GM23338 (cell line): ENCODE results near the gene RPL12. TPM values are rescaled to one million over a fixed set of nuclear protein-coding genes. Genes with fewer than 3 reads are reported as not detected.
A peak's percentile ranks its signal among the peaks of the same experiment; 100 is the strongest.

Source experiments
- ATAC-seq: fragments of 200-7000 bp; cut with Tn5 transposase; 3 replicates; pipeline ENCODE4 v1.9.1; 2020
- DNase-seq: peaks from one replicate; pipeline ENCODE4 v3.0.0-alpha.2; 2015; ENCODE audit warnings: low spot score
- H2AFZ ChIP-seq: fragments of 200-600 bp; sonication (generic); 2 replicates; pipeline ENCODE4 v1.8.0; 2016; ENCODE audit warnings: antibody characterized with exemption, mild to moderate bottlenecking, moderate library complexity
- H3F3A ChIP-seq: fragments of 200-600 bp; sonication (generic); replicated peaks from 2 replicates; pipeline ENCODE4 v1.8.0; 2017; ENCODE audit warnings: antibody characterized with exemption, mixed run types, low read depth
- H3K27ac ChIP-seq: fragments of 200-600 bp; sonication (generic); 2 replicates; pipeline ENCODE4 v1.6.1; 2016; ENCODE audit warnings: low read depth
- H3K27me3 ChIP-seq: fragments of 200-600 bp; sonication (generic); 2 replicates; pipeline ENCODE4 v1.8.0; 2016; ENCODE audit warnings: mild to moderate bottlenecking, mixed run types, moderate library complexity; ENCODE audit not compliant: insufficient read depth
- H3K36me3 ChIP-seq: fragments of 200-600 bp; sonication (generic); 2 replicates; pipeline ENCODE4 v1.8.0; 2016; ENCODE audit warnings: mild to moderate bottlenecking; ENCODE audit not compliant: insufficient read depth
- H3K4me1 ChIP-seq: fragments of 200-600 bp; sonication (generic); 2 replicates; pipeline ENCODE4 v1.8.0; 2016; ENCODE audit warnings: mild to moderate bottlenecking, moderate library complexity; ENCODE audit not compliant: insufficient read depth
- H3K4me2 ChIP-seq: fragments of 200-600 bp; sonication (generic); 2 replicates; pipeline ENCODE4 v1.7.1; 2017; ENCODE audit warnings: mixed run types
- H3K4me3 ChIP-seq: fragments of 200-600 bp; sonication (generic); 2 replicates; pipeline ENCODE4 v1.6.1; 2016; ENCODE audit warnings: mixed run types
- H3K79me2 ChIP-seq: fragments of 200-600 bp; sonication (generic); replicated peaks from 2 replicates; pipeline ENCODE4 v1.8.0; 2017; ENCODE audit warnings: mild to moderate bottlenecking; ENCODE audit not compliant: insufficient read depth
- H3K9me2 ChIP-seq: fragments of 200-600 bp; sonication (generic); 2 replicates; pipeline ENCODE4 v1.8.0; 2017; ENCODE audit not compliant: insufficient read depth
- H4K20me1 ChIP-seq: fragments of 200-600 bp; sonication (generic); replicated peaks from 2 replicates; pipeline ENCODE4 v1.8.0; 2017; ENCODE audit warnings: mild to moderate bottlenecking; ENCODE audit not compliant: insufficient read depth
- H3K27ac Mint-ChIP-seq: 2 replicates; pipeline ENCODE4 v1.8.0; 2020; ENCODE audit warnings: inconsistent platforms, mild to moderate bottlenecking, moderate library complexity, mixed read lengths
- H3K27me3 Mint-ChIP-seq: 3 replicates; pipeline ENCODE4 v1.8.0; 2022; ENCODE audit warnings: low read depth, mild to moderate bottlenecking, moderate library complexity, mixed read lengths, inconsistent platforms; ENCODE audit not compliant: insufficient read depth, poor library complexity
- H3K36me3 Mint-ChIP-seq: 3 replicates; pipeline ENCODE4 v1.8.0; 2021; ENCODE audit warnings: low read depth, mild to moderate bottlenecking, inconsistent platforms, moderate library complexity, mixed read lengths
- H3K4me1 Mint-ChIP-seq: 3 replicates; pipeline ENCODE4 v1.8.0; 2020; ENCODE audit warnings: mild to moderate bottlenecking, inconsistent platforms, mixed read lengths
- H3K4me3 Mint-ChIP-seq: 3 replicates; pipeline ENCODE4 v1.8.0; 2021; ENCODE audit warnings: moderate library complexity, mild to moderate bottlenecking, inconsistent platforms, mixed read lengths
- H3K9me3 Mint-ChIP-seq: 3 replicates; pipeline ENCODE4 v1.8.0; 2020; ENCODE audit warnings: moderate library complexity, mild to moderate bottlenecking, inconsistent platforms, mixed read lengths
- CREB1 ChIP-seq: fragments of 250-450 bp; sonication (Bioruptor Pico); IDR thresholded peaks from 2 replicates; pipeline ENCODE4 v1.5.0; 2020; ENCODE audit warnings: low read depth, mild to moderate bottlenecking, moderate library complexity
- EZH2 ChIP-seq: fragments of 200-600 bp; sonication (generic); IDR thresholded peaks from one replicate; pipeline ENCODE4 v1.8.0; 2017; ENCODE audit warnings: antibody characterized with exemption, mild to moderate bottlenecking, low read depth; ENCODE audit not compliant: unreplicated experiment
- EZH2phosphoT487 ChIP-seq: fragments of 200-600 bp; sonication (generic); IDR thresholded peaks from one replicate; pipeline ENCODE4 v1.8.1; 2018; ENCODE audit warnings: antibody characterized with exemption; ENCODE audit not compliant: unreplicated experiment
- JUNB ChIP-seq: IDR thresholded peaks from one replicate; pipeline ENCODE4 v1.6.1; 2016; ENCODE audit warnings: antibody characterized with exemption; ENCODE audit not compliant: unreplicated experiment
- NANOG ChIP-seq: IDR thresholded peaks from 2 replicates; pipeline ENCODE4 v1.6.1; 2016; ENCODE audit warnings: antibody characterized with exemption, borderline replicate concordance
- POLR2AphosphoS5 ChIP-seq: IDR thresholded peaks from 2 replicates; pipeline ENCODE4 v1.6.1; 2016; ENCODE audit warnings: antibody characterized with exemption, low read depth
- STAT1 ChIP-seq: IDR thresholded peaks from one replicate; pipeline ENCODE4 v1.6.1; 2016; ENCODE audit warnings: antibody characterized with exemption; ENCODE audit not compliant: unreplicated experiment
- ZNF114 ChIP-seq: fragments of 250-450 bp; sonication (Bioruptor Pico); IDR thresholded peaks from 2 replicates; pipeline ENCODE4 v1.5.0; 2020; ENCODE audit warnings: mild to moderate bottlenecking, moderate library complexity
- ZNF331 ChIP-seq: fragments of 250-450 bp; sonication (Bioruptor Pico); IDR thresholded peaks from 2 replicates; pipeline ENCODE4 v1.5.0; 2020; ENCODE audit warnings: low read depth, mild to moderate bottlenecking, moderate library complexity
- polyA plus RNA-seq: library from polyadenylated mRNA; unstranded; fragments of >200 nt; fragmentation: Nextera tagmentation; extraction: Ambion mirVana; gene quantifications from 2 replicates; pipeline ENCODE4 v1.2.1, GENCODE V29; 2016
- total RNA-seq: library from RNA; depleted of rRNA; stranded (reverse); fragments of >200 nt; shearing (Covaris generic); gene quantifications from 2 replicates; pipeline ENCODE4 v1.2.3, GENCODE V29; 2014
- TF ChIP-seq, protein P1 (sequence below): IDR thresholded peaks from one replicate; pipeline ENCODE4 v1.6.1; 2018; ENCODE audit warnings: antibody characterized with exemption; ENCODE audit not compliant: unreplicated experiment
- TF ChIP-seq, protein P2 (sequence below), 2 experiments: fragments of 200-600 bp in 1 of 2; sonication (generic) in 1 of 2; conservative IDR thresholded peaks; 2 replicates each; pipeline versions ENCODE4 v1.5.1 to v1.6.1; 2016 to 2017; ENCODE audit warnings: antibody characterized with exemption in 2 of 2, low read depth in 2 of 2, mild to moderate bottlenecking in 2 of 2, moderate library complexity in 1 of 2
- TF ChIP-seq, protein P3 (sequence below): fragments of 250-450 bp; sonication (Bioruptor Pico); IDR thresholded peaks from 2 replicates; pipeline ENCODE4 v1.5.0; 2020; ENCODE audit warnings: mild to moderate bottlenecking, moderate library complexity

RPL12 gene
- total and polyA plus RNA-seq, 2 experiments from 2014 or later: 2,121 to 2,596 TPM

DNA sequence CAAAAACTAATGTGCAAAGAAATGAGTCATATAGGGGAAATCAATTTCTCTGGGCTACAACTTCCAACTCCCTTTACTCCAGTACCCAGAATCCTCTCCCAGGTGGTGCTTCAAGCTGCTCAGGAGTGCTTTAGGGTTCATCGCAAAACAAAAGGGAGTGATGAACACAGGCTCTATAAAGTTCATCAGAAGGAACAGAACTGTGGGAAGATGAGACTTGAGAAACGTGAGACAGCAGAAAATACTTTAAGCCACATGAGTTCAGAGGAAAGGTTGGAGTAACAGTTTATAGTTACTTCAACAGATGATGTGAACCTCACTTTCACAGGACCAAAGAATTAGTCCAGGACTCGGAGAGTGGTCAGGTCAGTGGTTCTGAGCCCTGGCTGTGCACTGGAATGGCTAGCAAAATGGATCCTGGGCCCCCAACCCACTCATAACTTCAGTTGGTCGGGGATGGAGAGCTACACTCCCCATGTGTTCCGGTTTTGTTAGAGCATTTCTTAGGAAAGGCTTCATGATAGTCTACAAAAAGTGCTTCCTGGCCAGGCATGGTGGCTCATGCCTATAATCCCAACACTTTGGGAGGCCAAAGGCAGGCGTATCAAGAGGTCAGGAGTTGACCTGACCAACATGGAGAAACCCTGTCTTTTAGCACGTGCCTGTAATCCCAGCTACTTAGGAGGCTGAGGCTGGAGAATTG is 4.3 kb downstream of the RPL12 start:
- peaks cover 41% of the 10 kb centered on the region for H4K20me1 ChIP-seq
- peak overlapping the region; percentile 49; the same call in 1 of the 2 replicates for H3K27ac Mint-ChIP-seq

More for the DNA sequence above, 4.3 kb downstream of the RPL12 start:
- no peak for TF ChIP-seq JUNB
- TF ChIP-seq ZNF114 (CRISPR knock-in tag): no peak
- no peak for TF ChIP-seq NANOG
- no peak for TF ChIP-seq CREB1 (CRISPR knock-in tag)
- no peak for TF ChIP-seq ZNF331 (CRISPR knock-in tag)
- TF ChIP-seq, protein P1, sequence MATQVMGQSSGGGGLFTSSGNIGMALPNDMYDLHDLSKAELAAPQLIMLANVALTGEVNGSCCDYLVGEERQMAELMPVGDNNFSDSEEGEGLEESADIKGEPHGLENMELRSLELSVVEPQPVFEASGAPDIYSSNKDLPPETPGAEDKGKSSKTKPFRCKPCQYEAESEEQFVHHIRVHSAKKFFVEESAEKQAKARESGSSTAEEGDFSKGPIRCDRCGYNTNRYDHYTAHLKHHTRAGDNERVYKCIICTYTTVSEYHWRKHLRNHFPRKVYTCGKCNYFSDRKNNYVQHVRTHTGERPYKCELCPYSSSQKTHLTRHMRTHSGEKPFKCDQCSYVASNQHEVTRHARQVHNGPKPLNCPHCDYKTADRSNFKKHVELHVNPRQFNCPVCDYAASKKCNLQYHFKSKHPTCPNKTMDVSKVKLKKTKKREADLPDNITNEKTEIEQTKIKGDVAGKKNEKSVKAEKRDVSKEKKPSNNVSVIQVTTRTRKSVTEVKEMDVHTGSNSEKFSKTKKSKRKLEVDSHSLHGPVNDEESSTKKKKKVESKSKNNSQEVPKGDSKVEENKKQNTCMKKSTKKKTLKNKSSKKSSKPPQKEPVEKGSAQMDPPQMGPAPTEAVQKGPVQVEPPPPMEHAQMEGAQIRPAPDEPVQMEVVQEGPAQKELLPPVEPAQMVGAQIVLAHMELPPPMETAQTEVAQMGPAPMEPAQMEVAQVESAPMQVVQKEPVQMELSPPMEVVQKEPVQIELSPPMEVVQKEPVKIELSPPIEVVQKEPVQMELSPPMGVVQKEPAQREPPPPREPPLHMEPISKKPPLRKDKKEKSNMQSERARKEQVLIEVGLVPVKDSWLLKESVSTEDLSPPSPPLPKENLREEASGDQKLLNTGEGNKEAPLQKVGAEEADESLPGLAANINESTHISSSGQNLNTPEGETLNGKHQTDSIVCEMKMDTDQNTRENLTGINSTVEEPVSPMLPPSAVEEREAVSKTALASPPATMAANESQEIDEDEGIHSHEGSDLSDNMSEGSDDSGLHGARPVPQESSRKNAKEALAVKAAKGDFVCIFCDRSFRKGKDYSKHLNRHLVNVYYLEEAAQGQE: no peak
- TF ChIP-seq, protein P2, sequence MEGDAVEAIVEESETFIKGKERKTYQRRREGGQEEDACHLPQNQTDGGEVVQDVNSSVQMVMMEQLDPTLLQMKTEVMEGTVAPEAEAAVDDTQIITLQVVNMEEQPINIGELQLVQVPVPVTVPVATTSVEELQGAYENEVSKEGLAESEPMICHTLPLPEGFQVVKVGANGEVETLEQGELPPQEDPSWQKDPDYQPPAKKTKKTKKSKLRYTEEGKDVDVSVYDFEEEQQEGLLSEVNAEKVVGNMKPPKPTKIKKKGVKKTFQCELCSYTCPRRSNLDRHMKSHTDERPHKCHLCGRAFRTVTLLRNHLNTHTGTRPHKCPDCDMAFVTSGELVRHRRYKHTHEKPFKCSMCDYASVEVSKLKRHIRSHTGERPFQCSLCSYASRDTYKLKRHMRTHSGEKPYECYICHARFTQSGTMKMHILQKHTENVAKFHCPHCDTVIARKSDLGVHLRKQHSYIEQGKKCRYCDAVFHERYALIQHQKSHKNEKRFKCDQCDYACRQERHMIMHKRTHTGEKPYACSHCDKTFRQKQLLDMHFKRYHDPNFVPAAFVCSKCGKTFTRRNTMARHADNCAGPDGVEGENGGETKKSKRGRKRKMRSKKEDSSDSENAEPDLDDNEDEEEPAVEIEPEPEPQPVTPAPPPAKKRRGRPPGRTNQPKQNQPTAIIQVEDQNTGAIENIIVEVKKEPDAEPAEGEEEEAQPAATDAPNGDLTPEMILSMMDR (conservative IDR thresholded peaks at IDR 0.05; ENCODE audit: low read depth in 2 of 2): no peak
- no peak for TF ChIP-seq POLR2AphosphoS5
- no peak for TF ChIP-seq EZH2
- TF ChIP-seq, protein P3, sequence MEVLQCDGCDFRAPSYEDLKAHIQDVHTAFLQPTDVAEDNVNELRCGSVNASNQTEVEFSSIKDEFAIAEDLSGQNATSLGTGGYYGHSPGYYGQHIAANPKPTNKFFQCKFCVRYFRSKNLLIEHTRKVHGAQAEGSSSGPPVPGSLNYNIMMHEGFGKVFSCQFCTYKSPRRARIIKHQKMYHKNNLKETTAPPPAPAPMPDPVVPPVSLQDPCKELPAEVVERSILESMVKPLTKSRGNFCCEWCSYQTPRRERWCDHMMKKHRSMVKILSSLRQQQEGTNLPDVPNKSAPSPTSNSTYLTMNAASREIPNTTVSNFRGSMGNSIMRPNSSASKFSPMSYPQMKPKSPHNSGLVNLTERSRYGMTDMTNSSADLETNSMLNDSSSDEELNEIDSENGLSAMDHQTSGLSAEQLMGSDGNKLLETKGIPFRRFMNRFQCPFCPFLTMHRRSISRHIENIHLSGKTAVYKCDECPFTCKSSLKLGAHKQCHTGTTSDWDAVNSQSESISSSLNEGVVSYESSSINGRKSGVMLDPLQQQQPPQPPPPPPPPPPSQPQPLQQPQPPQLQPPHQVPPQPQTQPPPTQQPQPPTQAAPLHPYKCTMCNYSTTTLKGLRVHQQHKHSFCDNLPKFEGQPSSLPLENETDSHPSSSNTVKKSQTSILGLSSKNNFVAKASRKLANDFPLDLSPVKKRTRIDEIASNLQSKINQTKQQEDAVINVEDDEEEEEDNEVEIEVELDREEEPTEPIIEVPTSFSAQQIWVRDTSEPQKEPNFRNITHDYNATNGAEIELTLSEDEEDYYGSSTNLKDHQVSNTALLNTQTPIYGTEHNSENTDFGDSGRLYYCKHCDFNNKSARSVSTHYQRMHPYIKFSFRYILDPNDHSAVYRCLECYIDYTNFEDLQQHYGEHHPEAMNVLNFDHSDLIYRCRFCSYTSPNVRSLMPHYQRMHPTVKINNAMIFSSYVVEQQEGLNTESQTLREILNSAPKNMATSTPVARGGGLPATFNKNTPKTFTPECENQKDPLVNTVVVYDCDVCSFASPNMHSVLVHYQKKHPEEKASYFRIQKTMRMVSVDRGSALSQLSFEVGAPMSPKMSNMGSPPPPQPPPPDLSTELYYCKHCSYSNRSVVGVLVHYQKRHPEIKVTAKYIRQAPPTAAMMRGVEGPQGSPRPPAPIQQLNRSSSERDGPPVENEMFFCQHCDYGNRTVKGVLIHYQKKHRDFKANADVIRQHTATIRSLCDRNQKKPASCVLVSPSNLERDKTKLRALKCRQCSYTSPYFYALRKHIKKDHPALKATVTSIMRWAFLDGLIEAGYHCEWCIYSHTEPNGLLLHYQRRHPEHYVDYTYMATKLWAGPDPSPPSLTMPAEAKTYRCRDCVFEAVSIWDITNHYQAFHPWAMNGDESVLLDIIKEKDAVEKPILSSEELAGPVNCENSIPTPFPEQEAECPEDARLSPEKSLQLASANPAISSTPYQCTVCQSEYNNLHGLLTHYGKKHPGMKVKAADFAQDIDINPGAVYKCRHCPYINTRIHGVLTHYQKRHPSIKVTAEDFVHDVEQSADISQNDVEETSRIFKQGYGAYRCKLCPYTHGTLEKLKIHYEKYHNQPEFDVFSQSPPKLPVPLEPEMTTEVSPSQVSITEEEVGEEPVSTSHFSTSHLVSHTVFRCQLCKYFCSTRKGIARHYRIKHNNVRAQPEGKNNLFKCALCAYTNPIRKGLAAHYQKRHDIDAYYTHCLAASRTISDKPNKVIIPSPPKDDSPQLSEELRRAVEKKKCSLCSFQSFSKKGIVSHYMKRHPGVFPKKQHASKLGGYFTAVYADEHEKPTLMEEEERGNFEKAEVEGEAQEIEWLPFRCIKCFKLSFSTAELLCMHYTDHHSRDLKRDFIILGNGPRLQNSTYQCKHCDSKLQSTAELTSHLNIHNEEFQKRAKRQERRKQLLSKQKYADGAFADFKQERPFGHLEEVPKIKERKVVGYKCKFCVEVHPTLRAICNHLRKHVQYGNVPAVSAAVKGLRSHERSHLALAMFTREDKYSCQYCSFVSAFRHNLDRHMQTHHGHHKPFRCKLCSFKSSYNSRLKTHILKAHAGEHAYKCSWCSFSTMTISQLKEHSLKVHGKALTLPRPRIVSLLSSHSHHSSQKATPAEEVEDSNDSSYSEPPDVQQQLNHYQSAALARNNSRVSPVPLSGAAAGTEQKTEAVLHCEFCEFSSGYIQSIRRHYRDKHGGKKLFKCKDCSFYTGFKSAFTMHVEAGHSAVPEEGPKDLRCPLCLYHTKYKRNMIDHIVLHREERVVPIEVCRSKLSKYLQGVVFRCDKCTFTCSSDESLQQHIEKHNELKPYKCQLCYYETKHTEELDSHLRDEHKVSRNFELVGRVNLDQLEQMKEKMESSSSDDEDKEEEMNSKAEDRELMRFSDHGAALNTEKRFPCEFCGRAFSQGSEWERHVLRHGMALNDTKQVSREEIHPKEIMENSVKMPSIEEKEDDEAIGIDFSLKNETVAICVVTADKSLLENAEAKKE (CRISPR knock-in tag): no peak
- TF ChIP-seq EZH2phosphoT487: no peak
- no peak for TF ChIP-seq STAT1
- Mint-ChIP-seq H3K27me3 (peaks cover 44% of the 10 kb centered on the region), H3K36me3 (peaks cover 93% of the 10 kb centered on the region), H3K4me3 (peak overlapping the region; percentile 18; the same call in 2 of the 3 replicates), H3K9me3 (peaks cover 22% of the 10 kb centered on the region), H3K4me1 (peaks cover 16% of the 10 kb centered on the region)
- Histone ChIP-seq H3K27ac (peak overlapping the region; percentile 98), H2AFZ (no peak overlapping the region), H3K4me1 (peaks cover 17% of the 10 kb centered on the region), H3K27me3 (no peaks in the 10 kb centered on the region), H3K36me3 (peaks cover 71% of the 10 kb centered on the region), H3K4me3 (no peak overlapping the region), H3K9me2 (no peaks in the 10 kb centered on the region), H3K79me2 (peaks cover 36% of the 10 kb centered on the region), H3F3A (peaks cover 75% of the 10 kb centered on the region), H3K4me2 (no peak overlapping the region)
- ATAC-seq: no peak
- DNase-seq: no peak
